Neural cell (in vitro differentiated cells): ENCODE data around the gene TMEM253. TPM values are rescaled to one million over a fixed set of nuclear protein-coding genes. Genes with fewer than 3 reads are reported as not detected.

Source experiments
- H2AFZ ChIP-seq: fragments of 200-600, 300-800 bp; sonication (generic), shearing (Covaris generic); 2 replicates; pipeline ENCODE4 v1.6.0; 2014; ENCODE audit warnings: low read depth, mild to moderate bottlenecking, antibody characterized with exemption, low read length, moderate library complexity
- H3F3A ChIP-seq: fragments of 200-600 bp; shearing (Covaris generic); 2 replicates; pipeline ENCODE4 v1.6.1; 2016; ENCODE audit warnings: mild to moderate bottlenecking, moderate library complexity, mixed read lengths, antibody characterized with exemption, low read length; ENCODE audit not compliant: insufficient read depth, poor library complexity, severe bottlenecking
- H3K27ac ChIP-seq: fragments of 200-600, 300-800 bp; sonication (generic), shearing (Covaris generic); 2 replicates; pipeline ENCODE4 v1.5.1; 2014; ENCODE audit warnings: mild to moderate bottlenecking, low read length, moderate library complexity
- H3K27me3 ChIP-seq: fragments of 300-800, 200-600 bp; sonication (generic), shearing (Covaris generic); 2 replicates; pipeline ENCODE4 v1.6.0; 2014; ENCODE audit warnings: mild to moderate bottlenecking, low read depth, low read length, moderate library complexity; ENCODE audit not compliant: insufficient read depth
- H3K36me3 ChIP-seq: fragments of 300-800, 200-600 bp; sonication (generic), shearing (Covaris generic); 2 replicates; pipeline ENCODE4 v1.5.1; 2014; ENCODE audit warnings: mild to moderate bottlenecking, antibody characterized with exemption, low read length, moderate library complexity; ENCODE audit not compliant: insufficient read depth
- H3K4me2 ChIP-seq: fragments of 300-800, 200-600 bp; sonication (generic), shearing (Covaris generic); 2 replicates; pipeline ENCODE4 v1.6.0; 2014; ENCODE audit warnings: mild to moderate bottlenecking, low read length
- H3K4me3 ChIP-seq: fragments of 300-800, 200-600 bp; sonication (generic), shearing (Covaris generic); 2 replicates; pipeline ENCODE4 v1.5.1; 2014; ENCODE audit warnings: mild to moderate bottlenecking, low read length, moderate library complexity
- H3K79me2 ChIP-seq: fragments of 200-600 bp; shearing (Covaris generic); replicated peaks from 2 replicates; pipeline ENCODE4 v1.6.0; 2014; ENCODE audit warnings: mild to moderate bottlenecking, low read length, moderate library complexity; ENCODE audit not compliant: insufficient read depth
- H3K9ac ChIP-seq: fragments of 300-800, 200-600 bp; sonication (generic), shearing (Covaris generic); 2 replicates; pipeline ENCODE4 v1.6.1; 2016; ENCODE audit warnings: mild to moderate bottlenecking, low read length, mixed read lengths
- H3K9me2 ChIP-seq: fragments of 200-600 bp; shearing (Covaris generic); 2 replicates; pipeline ENCODE4 v1.6.1; 2016; ENCODE audit warnings: mild to moderate bottlenecking, low read length, mixed read lengths; ENCODE audit not compliant: insufficient read depth
- H3K9me3 ChIP-seq: fragments of 200-600, 300-800 bp; sonication (generic), shearing (Covaris generic); 2 replicates; pipeline ENCODE4 v1.6.1; 2016; ENCODE audit warnings: mild to moderate bottlenecking, mixed run types, low read length, moderate library complexity, mixed read lengths
- H4K20me1 ChIP-seq: fragments of 200-600 bp; shearing (Covaris generic); 2 replicates; pipeline ENCODE4 v1.6.1; 2016; ENCODE audit warnings: mild to moderate bottlenecking, mixed run types; ENCODE audit not compliant: insufficient read depth
- EP300 ChIP-seq: fragments of 450-650 bp; conservative IDR thresholded peaks from 2 replicates; pipeline ENCODE4 v1.6.1; 2014; ENCODE audit warnings: antibody characterized with exemption, mild to moderate bottlenecking, moderate library complexity; ENCODE audit not compliant: poor library complexity, severe bottlenecking
- EZH2 ChIP-seq: fragments of 200-600, 300-800 bp; shearing (Covaris generic), sonication (generic); IDR thresholded peaks from 2 replicates; pipeline ENCODE4 v1.6.1; 2014; ENCODE audit warnings: antibody characterized with exemption, low read length, borderline replicate concordance, mild to moderate bottlenecking; ENCODE audit not compliant: insufficient read depth, poor library complexity, severe bottlenecking
- MXI1 ChIP-seq: fragments of 450-650 bp; conservative IDR thresholded peaks from 2 replicates; pipeline ENCODE4 v1.6.1; 2014; ENCODE audit warnings: antibody characterized with exemption, mild to moderate bottlenecking; ENCODE audit not compliant: poor library complexity, severe bottlenecking
- POLR2AphosphoS5 ChIP-seq: IDR thresholded peaks from 2 replicates; pipeline ENCODE4 v1.6.1; 2012
- RAD21 ChIP-seq: fragments of 450-650 bp; conservative IDR thresholded peaks from 2 replicates; pipeline ENCODE4 v1.6.1; 2014; ENCODE audit warnings: antibody characterized with exemption, mild to moderate bottlenecking, moderate library complexity
- SMC3 ChIP-seq: fragments of 450-650 bp; conservative IDR thresholded peaks from 2 replicates; pipeline ENCODE4 v1.6.1; 2014; ENCODE audit warnings: antibody characterized with exemption, mild to moderate bottlenecking, moderate library complexity; ENCODE audit not compliant: poor library complexity
- TAF1 ChIP-seq: IDR thresholded peaks from 2 replicates; pipeline ENCODE4 v1.6.1; 2012; ENCODE audit warnings: low read depth
- polyA plus RNA-seq: library from polyadenylated mRNA; depleted of rRNA; stranded (reverse); fragments of >200 nt; gene quantifications from 2 replicates; pipeline ENCODE4 v1.2.3, GENCODE V29; 2014
- TF ChIP-seq, protein P1 (sequence below): IDR thresholded peaks from 2 replicates; pipeline ENCODE4 v1.6.1; 2012; ENCODE audit warnings: borderline replicate concordance
- TF ChIP-seq, protein P2 (sequence below): fragments of 450-650 bp; IDR thresholded peaks from 2 replicates; pipeline ENCODE4 v1.5.1; 2014; ENCODE audit warnings: antibody characterized with exemption, mild to moderate bottlenecking, moderate library complexity; ENCODE audit not compliant: poor library complexity, severe bottlenecking

TMEM253 gene
- polyA plus RNA-seq, 1 donor from 2014 or later, result 0.26 TPM

DNA sequence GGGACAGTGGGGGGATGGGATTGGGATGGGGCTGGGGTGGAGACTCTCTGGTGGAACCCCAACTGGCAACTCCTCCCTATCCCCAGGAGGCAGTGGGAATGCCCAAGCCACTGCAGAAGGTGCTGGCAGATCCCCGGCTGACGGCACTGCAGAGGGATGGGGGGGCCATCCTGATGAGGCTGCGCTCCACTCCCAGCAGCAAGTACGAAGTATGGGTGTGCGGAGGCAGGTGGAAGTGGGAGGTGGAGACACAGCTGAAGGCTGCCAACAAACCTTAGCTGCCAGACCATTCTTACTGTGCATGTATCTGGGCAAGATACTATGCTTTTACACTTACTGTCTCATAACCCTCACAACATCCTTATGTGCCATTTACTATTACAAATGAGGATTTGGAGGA lies 22.6 kb upstream of the TMEM253 start:
- Histone ChIP-seq H3K4me3 (no peak overlapping the region), H3K27me3 (no peaks in the 10 kb centered on the region), H2AFZ (no peak overlapping the region), H3K27ac (no peak overlapping the region), H3K9me3 (no peaks in the 10 kb centered on the region), H3F3A (no peaks in the 10 kb centered on the region), H3K4me2 (no peak overlapping the region), H3K36me3 (peaks cover 5% of the 10 kb centered on the region), H4K20me1 (no peaks in the 10 kb centered on the region), H3K9me2 (no peaks in the 10 kb centered on the region), H3K79me2 (no peaks in the 10 kb centered on the region), H3K9ac (no peak overlapping the region)
- TF ChIP-seq RAD21, result no peak
- no peak for TF ChIP-seq EP300
- no peak for TF ChIP-seq POLR2AphosphoS5
- no peak for TF ChIP-seq EZH2

DNA sequence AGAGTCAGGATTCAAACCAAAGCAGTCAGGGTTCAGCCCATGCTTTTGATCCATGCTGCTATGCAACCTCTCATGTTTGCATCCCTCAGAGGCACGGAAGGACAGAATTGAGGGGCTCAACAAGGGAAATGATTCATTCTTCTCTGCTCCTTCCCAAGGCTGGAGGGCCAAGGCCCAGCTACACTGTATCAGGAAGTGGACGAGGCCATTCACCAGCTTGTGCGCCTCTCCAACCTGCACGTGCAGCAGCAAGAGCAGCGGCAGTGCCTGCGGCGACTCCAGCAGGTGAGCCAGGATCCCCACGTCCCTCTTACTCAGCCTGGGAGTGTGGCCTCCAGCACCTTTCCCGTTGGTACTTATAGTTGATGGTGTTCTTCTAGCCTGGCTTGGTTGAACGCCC lies 22.1 kb upstream of the TMEM253 start:
- TF ChIP-seq POLR2AphosphoS5, result no peak
- TF ChIP-seq, protein P1, sequence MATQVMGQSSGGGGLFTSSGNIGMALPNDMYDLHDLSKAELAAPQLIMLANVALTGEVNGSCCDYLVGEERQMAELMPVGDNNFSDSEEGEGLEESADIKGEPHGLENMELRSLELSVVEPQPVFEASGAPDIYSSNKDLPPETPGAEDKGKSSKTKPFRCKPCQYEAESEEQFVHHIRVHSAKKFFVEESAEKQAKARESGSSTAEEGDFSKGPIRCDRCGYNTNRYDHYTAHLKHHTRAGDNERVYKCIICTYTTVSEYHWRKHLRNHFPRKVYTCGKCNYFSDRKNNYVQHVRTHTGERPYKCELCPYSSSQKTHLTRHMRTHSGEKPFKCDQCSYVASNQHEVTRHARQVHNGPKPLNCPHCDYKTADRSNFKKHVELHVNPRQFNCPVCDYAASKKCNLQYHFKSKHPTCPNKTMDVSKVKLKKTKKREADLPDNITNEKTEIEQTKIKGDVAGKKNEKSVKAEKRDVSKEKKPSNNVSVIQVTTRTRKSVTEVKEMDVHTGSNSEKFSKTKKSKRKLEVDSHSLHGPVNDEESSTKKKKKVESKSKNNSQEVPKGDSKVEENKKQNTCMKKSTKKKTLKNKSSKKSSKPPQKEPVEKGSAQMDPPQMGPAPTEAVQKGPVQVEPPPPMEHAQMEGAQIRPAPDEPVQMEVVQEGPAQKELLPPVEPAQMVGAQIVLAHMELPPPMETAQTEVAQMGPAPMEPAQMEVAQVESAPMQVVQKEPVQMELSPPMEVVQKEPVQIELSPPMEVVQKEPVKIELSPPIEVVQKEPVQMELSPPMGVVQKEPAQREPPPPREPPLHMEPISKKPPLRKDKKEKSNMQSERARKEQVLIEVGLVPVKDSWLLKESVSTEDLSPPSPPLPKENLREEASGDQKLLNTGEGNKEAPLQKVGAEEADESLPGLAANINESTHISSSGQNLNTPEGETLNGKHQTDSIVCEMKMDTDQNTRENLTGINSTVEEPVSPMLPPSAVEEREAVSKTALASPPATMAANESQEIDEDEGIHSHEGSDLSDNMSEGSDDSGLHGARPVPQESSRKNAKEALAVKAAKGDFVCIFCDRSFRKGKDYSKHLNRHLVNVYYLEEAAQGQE, result no peak
- TF ChIP-seq EZH2, result no peak
- no peak for TF ChIP-seq TAF1
- TF ChIP-seq RAD21, result no peak
- H3F3A ChIP-seq, result no peaks in the 10 kb centered on the region
- no peak overlapping the region for H2AFZ ChIP-seq
- H3K27me3 ChIP-seq, result no peaks in the 10 kb centered on the region
- peaks cover 5% of the 10 kb centered on the region for H3K36me3 ChIP-seq
- H3K4me2 ChIP-seq, result no peak overlapping the region
- no peak overlapping the region for H3K9ac ChIP-seq
- no peaks in the 10 kb centered on the region for H4K20me1 ChIP-seq
- no peak overlapping the region for H3K27ac ChIP-seq
- H3K79me2 ChIP-seq, result no peaks in the 10 kb centered on the region
- H3K4me3 ChIP-seq, result no peak overlapping the region
- H3K9me3 ChIP-seq, result no peaks in the 10 kb centered on the region
- no peaks in the 10 kb centered on the region for H3K9me2 ChIP-seq

DNA sequence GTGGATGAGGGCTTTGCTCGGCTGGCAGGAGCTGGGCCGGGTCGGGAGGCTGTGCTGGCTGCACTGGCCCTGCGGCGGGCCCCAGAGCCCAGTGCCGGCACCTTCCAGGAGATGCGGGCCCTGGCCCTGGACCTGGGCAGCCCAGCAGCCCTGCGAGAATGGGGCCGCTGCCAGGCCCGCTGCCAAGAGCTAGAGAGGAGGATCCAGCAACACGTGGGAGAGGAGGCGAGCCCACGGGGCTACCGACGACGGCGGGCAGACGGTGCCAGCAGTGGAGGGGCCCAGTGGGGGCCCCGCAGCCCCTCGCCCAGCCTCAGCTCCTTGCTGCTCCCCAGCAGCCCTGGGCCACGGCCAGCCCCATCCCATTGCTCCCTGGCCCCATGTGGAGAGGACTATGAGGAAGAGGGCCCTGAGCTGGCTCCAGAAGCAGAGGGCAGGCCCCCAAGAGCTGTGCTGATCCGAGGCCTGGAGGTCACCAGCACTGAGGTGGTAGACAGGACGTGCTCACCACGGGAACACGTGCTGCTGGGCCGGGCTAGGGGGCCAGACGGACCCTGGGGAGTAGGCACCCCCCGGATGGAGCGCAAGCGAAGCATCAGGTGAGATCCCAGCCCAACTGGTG lies 19.2 kb upstream of the TMEM253 start:
- Histone ChIP-seq H3K27ac (no peak overlapping the region), H3K79me2 (no peaks in the 10 kb centered on the region), H3K4me3 (no peak overlapping the region), H3K36me3 (peaks cover 8% of the 10 kb centered on the region), H3K4me2 (no peak overlapping the region), H2AFZ (no peak overlapping the region), H3F3A (peaks cover 10% of the 10 kb centered on the region), H3K27me3 (no peaks in the 10 kb centered on the region), H3K9me3 (no peaks in the 10 kb centered on the region), H3K9ac (no peak overlapping the region), H4K20me1 (no peaks in the 10 kb centered on the region), H3K9me2 (no peaks in the 10 kb centered on the region)
- TF ChIP-seq EP300 (no peak), RAD21 (no peak), TAF1 (no peak), EZH2 (no peak), MXI1 (no peak), POLR2AphosphoS5 (no peak), SMC3 (no peak)
- TF ChIP-seq, protein P1, result no peak
- TF ChIP-seq, protein P2, sequence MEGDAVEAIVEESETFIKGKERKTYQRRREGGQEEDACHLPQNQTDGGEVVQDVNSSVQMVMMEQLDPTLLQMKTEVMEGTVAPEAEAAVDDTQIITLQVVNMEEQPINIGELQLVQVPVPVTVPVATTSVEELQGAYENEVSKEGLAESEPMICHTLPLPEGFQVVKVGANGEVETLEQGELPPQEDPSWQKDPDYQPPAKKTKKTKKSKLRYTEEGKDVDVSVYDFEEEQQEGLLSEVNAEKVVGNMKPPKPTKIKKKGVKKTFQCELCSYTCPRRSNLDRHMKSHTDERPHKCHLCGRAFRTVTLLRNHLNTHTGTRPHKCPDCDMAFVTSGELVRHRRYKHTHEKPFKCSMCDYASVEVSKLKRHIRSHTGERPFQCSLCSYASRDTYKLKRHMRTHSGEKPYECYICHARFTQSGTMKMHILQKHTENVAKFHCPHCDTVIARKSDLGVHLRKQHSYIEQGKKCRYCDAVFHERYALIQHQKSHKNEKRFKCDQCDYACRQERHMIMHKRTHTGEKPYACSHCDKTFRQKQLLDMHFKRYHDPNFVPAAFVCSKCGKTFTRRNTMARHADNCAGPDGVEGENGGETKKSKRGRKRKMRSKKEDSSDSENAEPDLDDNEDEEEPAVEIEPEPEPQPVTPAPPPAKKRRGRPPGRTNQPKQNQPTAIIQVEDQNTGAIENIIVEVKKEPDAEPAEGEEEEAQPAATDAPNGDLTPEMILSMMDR, result no peak
